ENCODE measurements around the gene SCN7A. TPM values are rescaled to one million over a fixed set of nuclear protein-coding genes. Genes with fewer than 3 reads are reported as not detected.
"Not testable (repeated sequence)": the region's sequence is repeated elsewhere in the genome, so short reads cannot be mapped to it uniquely, and the experiment has no call there.

SCN7A gene
- total RNA-seq, 1 donor from 2014 or later: 1.8 TPM

GRCh38 chr2:166360426-166360825, 133.6 kb downstream of the SCN7A start:
- DNase-seq (ENCODE audit: low read depth): no peak

- DNase-seq (ENCODE audit: low read depth): not testable (repeated sequence)
Observed at GRCh38 chr2:166357950-166358321, 136.1 kb downstream of the SCN7A start.

GRCh38 chr2:166357068-166357949, 136.7 kb downstream of the SCN7A start:
- no peak for DNase-seq (ENCODE audit: low read depth)

Other genes starting within 250 kb of the SCN7A start
- gene SCN9A, start 118.3 kb downstream of the SCN7A start, total RNA-seq: 1.0 and 2.8 TPM in 2 replicates